RWPE2 (cell line): ENCODE measurements around the gene RASGRF1.
A peak's percentile ranks its signal among the peaks of the same experiment; 100 is the strongest.

Experiments used
- ATAC-seq: fragments of 200-7000 bp; cut with Tn5 transposase; 3 replicates; pipeline ENCODE4 v1.9.1; 2021; ENCODE audit warnings: low read depth
- DNase-seq: peaks from one replicate; pipeline ENCODE4 v3.0.0-alpha.2; 2020; ENCODE audit warnings: low spot score
- H3K27ac ChIP-seq: fragments of 450-650 bp; 2 replicates; pipeline ENCODE4 v1.5.1; 2017; ENCODE audit warnings: mild to moderate bottlenecking; ENCODE audit not compliant: poor library complexity, severe bottlenecking
- H3K27me3 ChIP-seq: fragments of 250-450 bp; sonication (Bioruptor Pico); 2 replicates; pipeline ENCODE4 v1.5.1; 2021; ENCODE audit warnings: mild to moderate bottlenecking, moderate library complexity; ENCODE audit not compliant: insufficient read depth, poor library complexity, severe bottlenecking
- H3K36me3 ChIP-seq: fragments of 250-450 bp; sonication (Bioruptor Pico); 2 replicates; pipeline ENCODE4 v1.5.1; 2020; ENCODE audit warnings: low read depth, mild to moderate bottlenecking, moderate library complexity
- H3K4me1 ChIP-seq: fragments of 250-450 bp; sonication (Bioruptor Pico); 2 replicates; pipeline ENCODE4 v1.5.1; 2021; ENCODE audit warnings: mild to moderate bottlenecking, moderate library complexity; ENCODE audit not compliant: insufficient read depth, poor library complexity, severe bottlenecking
- H3K4me3 ChIP-seq: fragments of 250-450 bp; sonication (Bioruptor Pico); 2 replicates; pipeline ENCODE4 v1.5.1; 2021; ENCODE audit warnings: mild to moderate bottlenecking, moderate library complexity; ENCODE audit not compliant: severe bottlenecking
- H3K9me3 ChIP-seq: fragments of 250-450 bp; sonication (Bioruptor Pico); 2 replicates; pipeline ENCODE4 v1.5.1; 2021; ENCODE audit warnings: mild to moderate bottlenecking, moderate library complexity; ENCODE audit not compliant: severe bottlenecking
- CTCF ChIP-seq: fragments of 450-650 bp; IDR thresholded peaks from one replicate; pipeline ENCODE4 v1.5.1; 2017; ENCODE audit warnings: mild to moderate bottlenecking, moderate library complexity; ENCODE audit not compliant: poor library complexity, severe bottlenecking

Gene RASGRF1

GRCh38 chr15:79004336-79004735 lies 86.2 kb downstream of the RASGRF1 start:
- H3K27ac ChIP-seq, result peak overlapping the region; percentile 58
- ATAC-seq (peak; percentile 97), DNase-seq (no peak)
- no peaks in the 10 kb centered on the region for H3K36me3 ChIP-seq
- no peak overlapping the region for H3K4me3 ChIP-seq
- no peak for TF ChIP-seq CTCF
- no peaks in the 10 kb centered on the region for H3K27me3 ChIP-seq
- peaks cover 16% of the 10 kb centered on the region for H3K4me1 ChIP-seq
- no peaks in the 10 kb centered on the region for H3K9me3 ChIP-seq

GRCh38 chr15:79003896-79004295 lies 86.7 kb downstream of the RASGRF1 start:
- H3K4me1 ChIP-seq, result peaks cover 16% of the 10 kb centered on the region
- no peak overlapping the region for H3K4me3 ChIP-seq
- ATAC-seq (no peak), DNase-seq (no peak)
- no peaks in the 10 kb centered on the region for H3K36me3 ChIP-seq
- TF ChIP-seq CTCF, result no peak
- peak overlapping the region; percentile 58 for H3K27ac ChIP-seq
- H3K27me3 ChIP-seq, result no peaks in the 10 kb centered on the region
- H3K9me3 ChIP-seq, result no peaks in the 10 kb centered on the region

GRCh38 chr15:79003301-79003700 lies 87.3 kb downstream of the RASGRF1 start:
- ATAC-seq, result no peak
- DNase-seq, result no peak
- Histone ChIP-seq H3K27ac (peak overlapping the region; percentile 58), H3K4me3 (no peak overlapping the region), H3K36me3 (no peaks in the 10 kb centered on the region), H3K27me3 (no peaks in the 10 kb centered on the region), H3K9me3 (no peaks in the 10 kb centered on the region), H3K4me1 (peaks cover 16% of the 10 kb centered on the region)
- no peak for TF ChIP-seq CTCF

- Histone ChIP-seq H3K27me3 (no peaks in the 10 kb centered on the region), H3K4me3 (no peak overlapping the region), H3K9me3 (no peaks in the 10 kb centered on the region), H3K27ac (no peak overlapping the region), H3K4me1 (peaks cover 16% of the 10 kb centered on the region), H3K36me3 (no peaks in the 10 kb centered on the region)
- no peak for TF ChIP-seq CTCF
- no peak for ATAC-seq
- no peak for DNase-seq
Observed at GRCh38 chr15:79002581-79002980, 88.0 kb downstream of the RASGRF1 start.

GRCh38 chr15:78999636-79000035 lies 90.9 kb downstream of the RASGRF1 start:
- Histone ChIP-seq H3K27me3 (no peaks in the 10 kb centered on the region), H3K9me3 (no peaks in the 10 kb centered on the region), H3K27ac (no peak overlapping the region), H3K4me1 (peaks cover 20% of the 10 kb centered on the region), H3K36me3 (no peaks in the 10 kb centered on the region), H3K4me3 (no peak overlapping the region)
- no peak for ATAC-seq
- DNase-seq, result no peak
- no peak for TF ChIP-seq CTCF
